ENCODE data around the gene GOLGA6A. TPM values are rescaled to one million over a fixed set of nuclear protein-coding genes. Genes with fewer than 3 reads are reported as not detected.
"Not testable (repeated sequence)": the region's sequence is repeated elsewhere in the genome, so short reads cannot be mapped to it uniquely, and the experiment has no call there.

Gene GOLGA6A
- total RNA-seq, 1 experiment from 2014 or later = not detected

GRCh38 chr15:74053517-74053916 is 28.8 kb downstream of the GOLGA6A start:
- DNase-seq (ENCODE audit: low read depth) = no peak

DNA sequence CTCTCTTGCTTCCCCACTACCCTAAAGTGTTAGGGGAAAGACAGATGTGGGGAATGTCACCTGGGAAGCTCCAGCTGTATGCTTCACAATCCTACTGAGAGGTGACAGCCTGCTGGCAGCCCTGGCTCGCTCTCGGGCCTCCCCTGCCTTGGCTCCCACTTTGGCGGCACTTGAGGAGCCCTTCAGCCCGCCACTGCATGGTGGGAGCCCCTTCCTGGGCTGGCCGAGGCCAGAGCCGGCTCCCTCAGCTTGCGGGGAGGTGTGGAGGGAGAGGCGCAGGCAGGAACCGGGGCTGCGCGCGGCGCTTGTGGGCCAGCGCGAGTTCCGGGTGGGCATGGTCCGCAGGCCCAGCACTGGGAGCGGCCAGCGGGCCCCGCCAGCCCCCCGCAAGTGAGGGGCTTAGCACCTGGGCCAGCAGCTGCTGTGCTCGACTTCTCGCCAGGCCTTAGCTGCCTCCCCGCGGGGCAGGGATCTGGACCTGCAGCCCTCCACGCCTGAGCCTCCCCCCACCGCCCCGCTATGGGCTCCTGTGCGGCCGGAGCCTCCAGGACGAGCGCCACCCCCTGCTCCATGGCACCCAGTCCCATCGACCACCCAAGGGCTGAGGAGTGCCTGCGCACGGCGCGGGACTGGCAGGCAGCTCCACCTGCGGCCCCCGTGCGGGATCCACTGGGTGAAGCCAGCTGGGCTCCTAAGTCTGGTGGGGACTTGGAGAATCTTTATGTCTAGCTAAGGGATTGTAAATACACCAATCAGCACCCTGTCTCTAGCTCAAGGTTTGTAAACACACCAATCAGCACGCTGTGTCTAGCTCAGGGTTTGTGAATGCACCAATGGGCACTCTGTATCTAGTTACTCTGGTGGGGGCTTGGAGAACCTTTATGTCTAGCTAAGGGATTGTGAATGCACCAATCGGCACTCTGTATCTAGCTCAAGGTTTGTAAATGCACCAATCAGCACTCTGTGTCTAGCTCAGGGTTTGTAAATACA is 29.8 kb downstream of the GOLGA6A start:
- DNase-seq (ENCODE audit: low read depth) = not testable (repeated sequence)

- DNase-seq (ENCODE audit: low read depth) = no peak
Observed at GRCh38 chr15:74050556-74051234, 31.7 kb downstream of the GOLGA6A start.

- no peak for DNase-seq (ENCODE audit: low read depth)
Observed at GRCh38 chr15:74050127-74050526, 32.2 kb downstream of the GOLGA6A start.

GRCh38 chr15:74046275-74046674 is 36.1 kb downstream of the GOLGA6A start:
- no peak for DNase-seq (ENCODE audit: low read depth)

- DNase-seq (ENCODE audit: low read depth) = no peak
Observed at GRCh38 chr15:74045636-74046274, 36.6 kb downstream of the GOLGA6A start.

DNA sequence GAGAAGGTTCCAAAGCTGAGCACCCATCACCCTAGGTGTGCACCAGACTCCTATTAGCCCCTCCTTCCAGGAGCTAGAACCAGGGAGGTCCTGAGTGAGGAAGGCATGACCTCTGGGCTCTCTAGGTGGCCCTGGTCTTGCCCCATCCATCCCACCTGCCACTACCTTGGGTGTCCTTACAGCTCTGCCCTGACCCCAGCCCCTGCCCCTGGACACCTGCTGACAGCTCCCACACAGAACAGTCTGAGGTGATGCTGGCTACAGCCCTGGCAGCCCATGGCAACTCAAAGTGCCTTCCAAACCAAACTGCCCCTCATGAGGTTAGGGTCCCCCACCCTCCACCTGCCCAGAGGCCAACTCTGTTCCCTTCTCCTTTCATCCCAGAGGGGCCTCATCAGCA is 37.2 kb downstream of the GOLGA6A start:
- no peak for DNase-seq (ENCODE audit: low read depth)

DNA sequence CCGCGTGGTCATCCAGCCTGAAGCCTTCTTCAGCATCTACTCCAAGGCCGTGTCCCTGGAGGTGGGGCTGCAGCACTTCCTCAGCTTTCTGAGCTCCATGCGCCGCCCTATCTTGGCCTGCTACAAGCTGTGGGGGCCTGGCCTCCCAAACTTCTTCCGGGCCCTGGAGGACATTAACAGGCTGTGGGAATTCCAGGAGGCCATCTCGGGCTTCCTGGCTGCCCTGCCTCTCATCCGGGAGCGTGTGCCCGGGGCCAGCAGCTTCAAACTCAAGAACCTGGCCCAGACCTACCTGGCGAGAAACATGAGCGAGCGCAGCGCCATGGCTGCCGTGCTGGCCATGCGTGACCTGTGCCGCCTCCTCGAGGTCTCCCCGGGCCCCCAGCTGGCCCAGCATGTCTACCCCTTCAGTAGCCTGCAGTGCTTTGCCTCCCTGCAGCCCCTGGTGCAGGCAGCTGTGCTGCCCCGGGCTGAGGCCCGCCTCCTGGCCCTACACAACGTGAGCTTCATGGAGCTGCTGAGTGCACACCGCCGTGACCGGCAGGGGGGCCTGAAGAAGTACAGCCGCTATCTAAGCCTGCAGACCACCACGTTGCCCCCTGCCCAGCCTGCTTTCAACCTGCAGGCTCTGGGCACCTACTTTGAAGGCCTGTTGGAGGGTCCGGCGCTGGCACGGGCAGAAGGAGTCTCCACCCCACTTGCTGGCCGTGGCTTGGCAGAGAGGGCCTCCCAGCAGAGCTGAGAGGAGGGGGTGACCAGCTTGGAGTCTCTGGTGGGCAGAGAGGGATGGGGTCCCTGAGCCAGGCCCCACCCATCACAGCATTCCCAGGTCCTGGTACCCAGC is 37.9 kb downstream of the GOLGA6A start:
- no peak for DNase-seq (ENCODE audit: low read depth)

DNA sequence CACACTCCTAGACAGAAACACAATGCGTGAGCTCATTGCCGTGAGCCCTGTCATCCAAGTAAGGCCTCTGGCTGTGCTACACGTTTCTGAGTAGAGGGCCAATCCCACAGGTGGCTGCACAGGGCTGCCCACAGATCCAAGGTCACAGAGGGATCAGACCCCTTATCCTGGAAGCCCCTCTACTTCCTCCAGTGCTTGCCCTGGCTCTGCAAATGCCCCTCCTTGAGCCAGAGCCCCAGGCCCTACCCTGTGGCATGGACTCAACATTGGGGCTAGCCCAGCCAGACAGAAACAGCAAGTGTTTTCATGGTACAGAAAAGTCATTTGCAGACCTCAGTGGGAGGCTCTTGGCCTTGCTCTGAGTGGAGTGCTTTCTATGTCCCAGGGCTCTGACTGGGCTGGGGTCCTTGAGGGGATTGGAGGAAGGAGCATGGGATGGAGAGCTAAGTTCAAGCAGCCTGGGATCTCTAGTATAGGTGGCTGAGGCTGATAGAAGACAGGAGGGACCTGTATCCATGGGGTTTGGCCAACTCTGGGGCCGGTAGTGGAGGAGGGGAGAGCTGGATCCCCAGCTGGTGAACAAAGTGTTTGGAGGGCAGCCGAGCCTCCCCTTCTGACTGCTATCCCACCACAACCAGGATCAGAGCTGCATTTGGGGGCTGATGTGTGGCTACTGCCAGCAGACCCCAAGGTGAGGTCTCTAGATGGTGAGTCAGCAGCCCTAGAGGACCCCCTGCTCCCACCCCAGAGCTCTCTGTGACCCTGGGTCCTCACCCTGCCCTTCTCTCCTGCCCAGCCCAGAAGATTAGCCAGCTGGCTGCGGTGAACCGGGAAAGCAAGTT is 38.7 kb downstream of the GOLGA6A start:
- no peak for DNase-seq (ENCODE audit: low read depth)

DNA sequence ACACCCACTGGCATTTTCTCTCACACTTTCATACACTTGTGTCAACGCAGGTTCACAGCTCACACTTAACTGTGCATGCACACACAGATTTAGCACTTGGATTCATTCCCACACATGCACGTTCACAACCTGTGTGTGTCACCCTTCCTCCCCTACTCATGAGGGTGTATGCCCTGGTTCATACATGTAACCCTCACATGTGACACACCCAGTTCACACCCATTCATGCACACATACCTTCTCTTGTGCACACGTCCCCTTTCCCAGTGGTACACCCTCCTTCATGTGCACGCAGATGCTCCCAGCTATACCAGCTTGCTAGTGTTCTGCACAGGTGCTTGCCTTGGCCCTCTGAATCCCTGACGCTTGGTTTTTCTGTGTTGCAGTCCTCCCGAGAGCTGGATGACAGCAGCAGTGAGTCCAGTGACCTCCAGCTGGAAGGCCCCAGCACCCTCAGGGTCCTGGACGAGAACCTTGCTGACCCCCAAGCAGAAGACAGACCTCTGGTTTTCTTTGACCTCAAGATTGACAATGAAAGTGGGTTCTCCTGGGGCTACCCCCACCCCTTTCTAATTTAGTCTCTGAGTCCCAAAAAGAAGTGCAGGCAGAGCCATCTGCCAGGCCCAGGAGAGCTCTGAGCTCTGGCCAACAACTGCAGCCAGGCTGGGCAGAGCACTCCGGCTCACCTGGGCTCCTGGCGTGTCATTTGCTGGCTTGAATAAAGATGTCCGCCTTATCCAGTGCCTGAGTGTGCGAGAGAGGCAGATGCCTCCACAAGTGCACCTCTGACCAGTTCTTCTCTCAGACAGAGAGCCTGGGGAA is 39.5 kb downstream of the GOLGA6A start:
- no peak for DNase-seq (ENCODE audit: low read depth)

- no peak for DNase-seq (ENCODE audit: low read depth)
Observed at GRCh38 chr15:74041777-74042435, 40.4 kb downstream of the GOLGA6A start.

DNA sequence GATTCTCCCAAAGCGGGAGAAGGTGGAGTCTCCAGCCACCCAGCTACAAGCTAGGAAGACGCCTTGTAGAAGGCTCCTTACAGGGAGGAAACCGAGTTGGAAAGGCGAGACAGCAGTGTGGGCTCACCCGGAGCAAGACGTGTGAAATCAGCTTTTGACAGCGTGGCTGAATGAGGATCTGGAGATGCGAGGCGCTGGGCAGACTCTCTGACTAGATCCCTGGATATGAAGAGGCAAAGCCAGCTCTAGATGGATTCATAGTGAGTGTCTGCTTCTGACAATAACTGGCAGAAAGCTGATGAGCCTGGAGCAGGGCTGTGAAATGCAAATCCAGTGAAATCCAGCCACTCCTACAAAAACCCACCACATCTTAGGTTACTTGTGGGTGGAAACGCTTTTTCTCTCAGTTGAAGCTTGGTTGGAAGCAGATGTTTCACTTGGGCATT is 41.0 kb downstream of the GOLGA6A start:
- no peak for DNase-seq (ENCODE audit: low read depth)

- DNase-seq (ENCODE audit: low read depth) = peak; percentile 89
Observed at GRCh38 chr15:74040109-74040850, 42.1 kb downstream of the GOLGA6A start.

GRCh38 chr15:74039656-74040010 is 42.7 kb downstream of the GOLGA6A start:
- DNase-seq (ENCODE audit: low read depth) = no peak

- DNase-seq (ENCODE audit: low read depth) = no peak
Observed at GRCh38 chr15:74038707-74039655, 43.4 kb downstream of the GOLGA6A start.

- no peak for DNase-seq (ENCODE audit: low read depth)
Observed at GRCh38 chr15:74037171-74038117, 44.9 kb downstream of the GOLGA6A start.

Data from HT1080 (cell line).